HG02610 (cell line): ENCODE results near the gene LRRC36.

Experiments used
- ATAC-seq: cut with Tn5 transposase; IDR thresholded peaks from one replicate; pipeline ENCODE4 v1.9.1; 2021; ENCODE audit warnings: mild to moderate bottlenecking, moderate library complexity; ENCODE audit not compliant: unreplicated experiment

LRRC36 gene

DNA sequence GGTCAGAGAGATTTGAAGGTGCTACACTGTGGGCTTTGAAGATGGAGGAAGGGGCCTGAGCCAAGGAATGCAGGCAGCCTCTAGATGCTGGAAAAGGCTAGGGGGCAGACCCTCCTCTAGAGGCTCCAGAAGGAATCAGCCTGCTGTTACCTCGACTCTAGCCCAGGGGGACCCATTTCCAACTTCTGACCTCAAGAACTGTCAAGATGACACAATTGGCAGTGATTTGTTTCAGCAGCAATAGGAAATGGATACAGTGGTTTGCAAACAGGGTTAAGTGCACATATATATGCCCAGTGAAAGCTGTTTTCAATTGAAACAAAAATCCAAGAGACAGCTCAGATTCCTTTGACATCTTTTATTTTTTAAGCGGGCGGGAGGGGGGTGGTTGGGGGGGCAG, 93.3 kb downstream of the LRRC36 start:
- ATAC-seq: no peak

DNA sequence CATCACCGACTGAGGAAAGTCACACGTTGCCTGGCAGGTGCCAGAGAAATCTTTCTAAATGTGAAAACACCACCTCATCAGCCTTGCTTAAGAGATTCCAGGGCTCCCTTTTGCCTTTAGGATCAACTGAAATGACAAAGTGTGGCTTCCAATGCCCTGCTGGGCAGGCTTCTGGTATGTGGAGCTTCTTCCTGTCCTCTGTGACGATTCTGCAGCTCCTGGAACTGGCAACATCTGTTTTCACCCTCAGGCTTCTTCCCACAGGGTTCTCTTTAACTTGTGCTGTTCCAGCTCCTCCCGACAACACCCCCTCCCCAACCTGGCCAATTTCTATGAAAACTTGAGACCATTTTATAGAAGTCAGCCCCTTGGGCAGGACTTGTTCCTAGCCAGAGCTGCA, 94.4 kb downstream of the LRRC36 start:
- ATAC-seq: no peak

DNA sequence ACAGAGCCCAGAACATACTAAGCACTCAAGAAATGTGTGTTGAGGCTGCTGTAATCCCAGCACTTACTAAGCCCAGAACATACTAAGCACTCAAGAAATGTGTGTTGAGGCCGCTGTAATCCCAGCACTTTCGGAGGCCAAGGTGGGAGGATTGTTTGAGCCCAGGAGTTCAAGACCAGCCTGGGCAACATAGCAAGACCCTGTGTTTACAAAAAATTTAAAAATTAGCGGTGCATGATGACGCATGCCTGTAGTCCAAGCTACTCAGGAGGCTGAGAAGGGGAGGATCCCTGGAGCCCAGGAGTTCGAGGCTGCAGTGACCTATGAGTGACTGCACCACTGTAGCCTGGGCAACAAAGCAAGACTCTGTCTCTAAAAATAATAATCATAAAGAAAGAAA, 96.4 kb downstream of the LRRC36 start:
- ATAC-seq: no peak

DNA sequence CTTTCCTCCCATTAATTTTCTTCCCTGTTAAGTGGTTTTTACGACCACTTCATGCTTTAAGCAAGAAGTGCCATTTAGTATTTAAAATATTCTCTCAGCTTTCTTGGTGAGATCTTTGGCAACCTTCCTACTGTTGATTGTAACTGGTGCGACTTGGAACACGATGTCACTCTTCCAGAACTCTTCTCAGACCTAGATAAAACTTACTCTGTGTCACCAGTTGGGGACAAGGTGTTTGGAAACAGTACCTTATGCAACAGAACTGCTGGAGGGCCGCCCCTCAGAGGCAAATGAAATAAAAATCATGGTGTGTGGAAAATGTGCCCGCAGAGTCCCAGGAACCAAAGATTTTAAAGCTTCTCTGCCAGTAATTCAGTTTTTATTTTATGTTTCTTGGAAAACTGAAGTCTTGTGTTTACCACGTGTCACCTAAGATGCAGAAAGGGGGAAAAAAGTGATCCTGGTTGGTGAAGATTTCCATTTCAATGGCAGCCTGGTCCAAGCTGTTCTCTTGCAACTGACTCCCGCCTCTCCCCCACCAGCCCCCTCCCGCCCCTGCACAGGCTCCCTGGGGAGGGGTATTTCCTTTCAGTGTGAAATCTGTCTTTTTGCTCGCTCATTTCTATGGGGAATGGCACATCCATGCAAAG, 97.1 kb downstream of the LRRC36 start:
- ATAC-seq: no peak

DNA sequence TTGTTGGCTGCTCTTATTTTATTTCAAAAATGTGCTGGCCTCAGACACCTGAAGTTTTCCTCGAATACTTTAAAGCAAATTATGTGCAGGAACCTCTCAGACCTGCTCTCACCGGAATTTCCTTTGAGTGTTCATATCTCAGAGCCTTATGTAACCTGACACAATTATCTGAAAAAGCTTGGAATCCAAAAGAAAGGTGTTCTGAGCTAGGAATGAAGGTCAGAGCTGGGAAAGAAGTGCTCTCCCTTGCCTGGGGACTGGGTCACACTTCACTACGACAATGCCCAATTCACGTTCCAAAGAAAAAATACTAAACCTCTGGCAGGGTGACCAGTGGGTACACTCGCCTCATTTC, 97.6 kb downstream of the LRRC36 start:
- no peak for ATAC-seq

DNA sequence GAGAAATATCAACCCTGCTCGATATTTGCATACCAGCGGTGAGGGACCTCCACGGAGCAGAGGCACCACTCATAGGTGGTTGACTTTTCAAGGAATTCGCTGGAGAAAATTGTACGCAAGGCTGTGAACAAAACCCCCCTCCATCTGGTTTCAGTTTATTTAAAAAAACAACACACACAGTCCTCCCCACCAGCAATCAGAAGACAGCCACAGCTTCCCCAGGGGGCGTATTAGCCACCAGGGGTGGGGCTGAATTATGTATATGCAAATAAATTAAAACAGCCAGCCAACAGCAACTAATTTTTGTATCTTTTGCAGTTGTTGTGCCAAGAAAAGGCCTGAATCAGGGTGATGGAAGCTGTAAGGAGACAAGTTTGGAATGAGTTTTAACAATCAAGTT, 98.4 kb downstream of the LRRC36 start:
- no peak for ATAC-seq

DNA sequence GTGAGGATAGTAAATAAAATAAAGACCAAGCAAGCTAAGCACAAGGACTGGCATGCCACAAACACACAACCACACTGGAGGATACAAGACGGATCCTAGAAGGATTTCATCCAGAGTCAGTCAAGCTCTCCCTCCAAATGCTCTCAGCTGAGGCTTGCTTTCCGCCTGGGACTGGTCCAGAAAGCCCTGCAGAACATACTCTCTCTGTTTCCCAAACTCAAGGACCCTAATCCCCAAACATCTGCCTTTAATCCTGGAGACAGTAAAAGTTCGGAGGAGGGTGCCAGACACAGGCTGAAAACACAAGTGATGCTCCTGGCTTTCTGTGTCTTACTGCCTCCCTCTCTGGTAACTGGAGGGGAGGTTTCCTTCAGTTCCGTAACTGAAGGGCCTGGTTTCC, 99.0 kb downstream of the LRRC36 start:
- no peak for ATAC-seq

DNA sequence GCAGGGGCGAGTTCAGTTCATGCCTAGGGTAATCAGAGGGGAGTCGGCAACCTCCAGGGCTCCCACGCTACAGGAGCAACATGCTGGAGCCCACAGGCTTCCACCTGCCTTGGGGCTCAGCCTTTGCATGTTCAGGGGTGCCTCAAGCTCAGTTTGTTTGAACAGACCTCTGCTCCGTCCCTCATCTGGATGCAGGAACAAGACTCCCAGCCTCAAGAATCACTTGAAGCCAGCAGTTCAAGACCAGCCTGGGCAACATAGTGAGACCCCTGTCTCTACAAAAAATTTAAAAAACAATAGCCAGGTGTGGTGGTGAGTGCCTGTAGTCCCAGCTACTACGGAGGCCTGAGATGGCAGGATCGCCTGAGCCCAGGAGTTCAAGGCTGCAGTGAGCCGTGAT, 99.4 kb downstream of the LRRC36 start:
- no peak for ATAC-seq

DNA sequence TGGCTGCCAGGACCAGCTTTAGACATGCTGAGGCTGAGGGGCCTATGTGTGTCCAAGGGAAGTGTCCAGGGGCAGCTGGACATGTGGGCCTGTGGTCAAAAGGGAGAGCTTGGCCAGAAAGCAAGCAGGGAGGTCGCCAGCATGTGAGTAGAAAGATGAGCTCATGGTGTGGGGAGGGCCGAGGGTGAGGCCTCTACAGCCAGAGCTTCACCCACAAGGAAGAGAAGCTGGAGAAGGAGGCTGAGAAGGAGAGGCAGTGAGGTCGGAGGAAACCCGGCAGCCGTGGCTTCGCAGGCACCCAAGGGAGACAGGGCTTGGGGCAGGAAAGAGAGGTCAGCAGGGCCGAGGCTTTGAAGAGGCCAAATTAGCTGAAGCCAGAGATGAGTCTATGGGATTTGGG, 100.3 kb downstream of the LRRC36 start:
- no peak for ATAC-seq

DNA sequence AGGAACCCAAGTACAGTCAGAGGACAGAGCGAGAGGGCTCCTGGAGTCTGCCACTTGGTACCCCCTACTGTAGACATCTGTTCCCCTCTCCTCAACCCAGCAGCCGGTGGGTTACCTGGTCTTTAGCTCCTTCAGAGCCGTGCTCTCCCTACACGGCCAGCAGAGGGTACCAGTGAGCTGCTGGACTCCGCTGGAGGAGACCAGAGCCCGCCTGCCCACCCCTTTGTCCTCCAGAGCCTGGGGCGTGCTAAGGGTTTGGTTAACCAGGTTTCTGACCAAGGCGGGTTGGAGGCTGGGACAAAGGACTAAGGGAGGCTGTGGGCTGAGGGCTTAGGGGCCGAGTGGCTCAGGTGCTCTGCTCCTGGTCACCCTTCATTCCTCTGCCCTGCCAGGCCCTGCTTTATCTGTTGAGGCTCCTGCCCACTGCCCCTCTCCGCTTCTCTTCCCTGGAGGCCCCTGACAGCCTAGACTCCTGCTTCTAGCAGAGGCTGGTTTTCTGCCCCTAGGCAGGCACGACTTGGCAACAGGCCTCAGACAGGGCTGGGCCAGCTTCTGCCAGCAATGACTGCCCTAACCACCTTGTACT, 101.6 kb downstream of the LRRC36 start:
- no peak for ATAC-seq

DNA sequence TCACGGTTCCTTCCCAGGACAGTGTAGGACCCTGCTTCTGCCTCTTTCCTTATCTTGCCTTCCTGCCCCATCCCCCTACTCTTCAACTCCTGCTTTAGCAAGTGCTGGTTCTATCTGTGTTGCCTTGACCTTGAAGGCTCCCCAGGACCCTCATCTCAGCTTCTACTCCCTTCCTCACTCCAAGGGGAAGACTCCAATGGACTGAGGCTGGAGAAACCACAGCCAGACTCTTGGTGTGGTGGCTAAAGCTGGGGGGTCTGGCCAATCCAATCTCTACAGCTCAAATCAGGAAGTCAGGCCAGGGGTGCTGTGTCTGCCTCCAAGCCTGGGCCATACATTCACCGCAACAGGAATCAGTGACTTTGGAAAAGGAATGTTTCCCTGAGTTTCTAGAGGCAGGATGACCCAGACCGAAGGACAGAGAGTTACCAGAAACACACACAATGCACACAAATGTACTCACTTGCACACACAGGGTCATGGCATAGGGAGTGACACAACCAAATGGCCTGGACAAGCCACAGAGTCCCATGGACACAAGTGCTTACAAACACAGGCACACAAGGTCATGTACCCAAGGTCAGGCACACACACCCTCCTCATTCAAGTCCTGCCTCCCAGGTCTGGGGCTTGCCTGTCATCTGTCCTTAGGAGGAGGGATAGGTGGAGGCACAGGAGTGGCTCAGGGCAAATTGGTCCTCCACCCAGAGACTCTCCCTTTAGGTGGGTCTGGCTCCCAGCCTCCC, 102.6 kb downstream of the LRRC36 start:
- ATAC-seq: no peak

DNA sequence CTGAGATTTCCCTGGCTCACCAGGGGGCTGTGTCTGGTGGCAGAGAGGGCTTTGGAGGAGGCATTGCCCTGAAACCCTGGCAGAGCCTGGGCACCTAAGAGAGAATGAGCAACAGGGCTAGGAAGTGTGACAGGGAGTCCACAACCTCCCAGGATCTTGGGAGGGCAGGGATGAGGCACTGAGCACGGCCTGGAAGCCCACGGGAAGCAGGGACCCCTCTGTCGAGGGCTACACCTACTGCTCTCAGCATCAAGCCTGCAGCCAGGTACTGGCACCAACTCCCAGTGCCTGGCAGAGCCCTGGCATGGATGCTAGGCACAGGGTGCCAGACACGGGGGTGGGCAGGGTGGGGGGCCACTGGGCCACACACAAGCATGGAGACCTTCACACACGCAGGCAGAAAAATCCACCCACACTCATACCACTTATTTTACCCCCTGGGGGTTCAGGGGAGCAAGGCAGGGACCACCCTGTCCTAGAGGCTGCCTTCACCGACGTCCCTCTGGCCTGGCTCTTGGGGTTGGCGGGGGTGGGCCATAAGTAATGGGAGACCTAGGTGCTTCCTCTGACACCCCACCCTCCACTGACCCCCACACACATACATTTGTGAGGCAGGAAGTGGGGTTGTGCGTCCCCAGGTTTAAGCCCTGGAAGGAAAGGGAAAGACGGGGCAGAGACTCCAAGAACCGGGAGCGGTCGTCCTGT, 103.3 kb downstream of the LRRC36 start:
- no peak for ATAC-seq

DNA sequence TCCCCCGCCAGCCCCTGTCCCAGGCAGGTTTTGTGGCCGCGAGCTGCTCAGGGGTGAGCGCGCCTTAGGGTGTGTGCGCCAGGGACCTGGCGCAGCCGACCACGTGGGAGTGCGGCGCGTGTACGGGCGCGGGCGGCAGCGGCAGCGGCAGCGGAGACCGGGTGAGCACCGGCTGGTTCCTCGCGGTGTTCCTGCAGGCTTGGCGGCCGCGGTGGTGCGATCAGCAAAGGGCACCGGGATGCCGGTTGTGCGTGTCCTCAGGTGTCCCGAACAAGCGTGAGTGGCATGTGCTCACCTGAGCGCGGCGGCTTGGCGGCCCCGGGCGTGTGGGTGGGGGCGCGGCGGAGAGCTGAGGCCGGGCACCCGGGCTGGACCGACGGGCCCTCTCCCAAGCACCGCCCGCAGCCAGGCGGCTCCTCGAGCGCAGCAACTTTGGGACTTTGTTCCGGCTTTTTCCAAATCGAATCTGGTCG, 103.9 kb downstream of the LRRC36 start:
- ATAC-seq: no peak

DNA sequence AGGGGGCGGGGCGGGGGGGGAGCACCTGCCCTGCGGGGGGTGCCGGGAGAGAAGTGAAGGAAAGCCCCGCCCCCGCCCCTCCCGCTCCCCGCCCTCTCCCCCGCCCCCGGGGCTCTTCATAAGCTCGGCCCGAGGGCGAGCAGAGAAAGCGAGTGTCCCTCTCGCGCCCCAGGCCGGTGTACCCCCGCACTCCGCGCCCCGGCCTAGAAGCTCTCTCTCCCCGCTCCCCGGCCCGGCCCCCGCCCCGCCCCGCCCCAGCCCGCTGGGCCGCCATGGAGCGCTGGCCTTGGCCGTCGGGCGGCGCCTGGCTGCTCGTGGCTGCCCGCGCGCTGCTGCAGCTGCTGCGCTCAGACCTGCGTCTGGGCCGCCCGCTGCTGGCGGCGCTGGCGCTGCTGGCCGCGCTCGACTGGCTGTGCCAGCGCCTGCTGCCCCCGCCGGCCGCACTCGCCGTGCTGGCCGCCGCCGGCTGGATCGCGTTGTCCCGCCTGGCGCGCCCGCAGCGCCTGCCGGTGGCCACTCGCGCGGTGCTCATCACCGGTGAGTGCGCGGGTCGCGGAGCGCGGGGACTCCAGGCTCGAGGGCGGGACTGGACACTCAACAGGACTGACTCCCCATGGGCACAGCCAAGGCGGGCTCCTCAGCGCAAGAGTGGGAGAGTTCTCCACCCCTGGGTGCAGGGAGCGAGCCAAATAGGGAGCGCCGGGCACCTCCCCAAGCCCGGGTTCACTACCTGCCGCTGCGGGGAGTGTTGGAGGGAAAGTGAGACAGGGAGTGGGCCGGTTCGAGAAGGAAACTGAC, 104.6 kb downstream of the LRRC36 start, which contains the start of gene HSD11B2:
HSD11B2 (plus strand) TSS at position 145 of the 798 bp plus-strand sequence; CDS start at position 273, 128 bp downstream.
- ATAC-seq: no peak

DNA sequence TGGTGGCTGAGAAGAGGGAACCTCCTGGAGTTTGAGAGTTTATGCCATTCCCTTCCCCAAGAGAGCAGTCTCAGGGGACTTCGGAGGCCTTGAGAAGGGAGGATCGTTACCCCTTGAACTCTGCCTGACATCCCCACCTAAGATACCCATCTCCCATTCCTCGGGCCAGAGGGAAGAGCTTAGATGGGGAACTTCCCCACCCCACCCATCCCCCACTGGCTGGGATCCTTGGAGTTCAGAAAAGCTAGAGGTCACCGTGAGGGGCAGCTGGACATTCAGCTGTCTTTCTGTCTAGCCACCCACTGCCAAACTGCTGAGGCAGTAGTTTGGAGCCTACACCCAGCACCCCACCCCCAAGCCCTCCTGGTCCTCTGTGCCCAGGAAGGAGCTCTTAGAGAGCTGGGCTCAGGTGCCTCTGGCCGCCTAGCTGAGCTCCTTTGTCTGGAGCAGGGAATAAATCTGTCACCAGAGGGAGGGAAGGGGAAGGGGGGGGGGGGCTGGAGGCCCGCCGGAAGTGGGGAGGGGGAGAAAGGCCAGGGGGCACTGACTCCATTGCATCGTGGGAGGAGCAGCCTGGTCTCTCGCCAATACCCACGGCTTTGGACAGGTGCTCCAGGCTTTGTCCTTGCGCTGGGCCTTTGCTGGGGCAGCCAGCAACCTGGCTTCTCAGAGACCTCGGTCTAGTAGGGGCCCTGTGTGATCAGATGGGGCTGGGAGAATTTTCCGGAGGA, 105.3 kb downstream of the LRRC36 start:
- ATAC-seq: no peak

DNA sequence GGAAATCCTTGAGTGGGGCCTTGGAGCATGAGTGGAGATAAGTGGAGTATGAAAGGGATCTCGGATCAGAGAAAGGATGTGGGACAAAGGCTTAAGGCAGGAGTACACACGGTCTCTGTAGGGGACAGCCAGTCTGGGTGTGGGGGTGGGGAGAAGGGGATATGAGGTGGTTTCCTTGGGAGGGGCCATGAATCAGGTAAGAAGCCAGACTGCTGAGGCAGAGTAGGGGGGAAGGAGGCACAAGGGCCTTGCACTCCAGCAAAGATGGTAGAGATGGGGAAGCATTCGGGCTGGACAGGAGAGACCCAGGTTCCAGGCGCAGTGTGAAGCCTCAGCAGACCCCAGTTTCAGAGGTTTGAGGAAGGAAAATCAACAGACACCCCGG, 105.9 kb downstream of the LRRC36 start:
- ATAC-seq: no peak

DNA sequence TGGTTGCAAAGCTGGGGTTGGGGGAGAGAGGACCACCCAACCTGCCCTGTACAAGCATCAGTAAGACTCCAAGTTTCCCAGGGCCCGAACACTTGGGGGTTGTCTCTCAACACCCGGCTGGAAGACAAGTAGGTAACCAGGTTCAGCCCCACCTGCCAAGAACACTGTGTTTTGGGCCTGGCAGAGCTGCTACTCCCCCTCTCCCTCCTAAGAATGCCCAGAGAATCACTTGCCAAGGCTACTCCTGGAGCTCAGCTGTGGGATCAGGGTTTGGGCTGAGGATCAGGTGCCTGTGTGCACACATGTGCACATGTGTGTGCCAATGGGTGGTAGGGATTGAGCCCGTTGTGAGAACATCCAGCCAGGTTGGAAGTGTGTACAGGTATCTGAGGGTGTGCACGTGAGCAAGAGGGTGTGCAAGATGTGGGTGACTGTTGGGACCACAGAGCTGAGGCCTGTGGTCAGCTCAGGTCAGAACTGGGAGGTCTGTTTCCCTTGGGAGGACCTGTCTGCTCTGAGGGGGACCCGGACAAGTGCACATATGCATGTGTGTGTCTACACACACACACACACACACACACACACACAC, 106.6 kb downstream of the LRRC36 start:
- ATAC-seq: no peak
